HG03457 (cell line): ENCODE measurements around the gene IL17REL.
"Not testable (repeated sequence)": the region's sequence is repeated elsewhere in the genome, so short reads cannot be mapped to it uniquely, and the experiment has no call there.

Source experiments
- ATAC-seq: cut with Tn5 transposase; IDR thresholded peaks from one replicate; pipeline ENCODE4 v1.9.1; 2021; ENCODE audit warnings: moderate number of reproducible peaks; ENCODE audit not compliant: unreplicated experiment

The IL17REL gene

GRCh38 chr22:49948116-49948957, 64.2 kb downstream of the IL17REL start:
- ATAC-seq = no peak

- no peak for ATAC-seq
Observed at GRCh38 chr22:49947296-49947622, 65.3 kb downstream of the IL17REL start.

GRCh38 chr22:49946612-49947295, 65.8 kb downstream of the IL17REL start:
- no peak for ATAC-seq

- ATAC-seq = not testable (repeated sequence)
Observed at GRCh38 chr22:49945042-49945794, 67.3 kb downstream of the IL17REL start.
